Tongue (tissue), 2 donors: ENCODE measurements around the gene CLCN3. TPM values are rescaled to one million over a fixed set of nuclear protein-coding genes. Genes with fewer than 3 reads are reported as not detected.
"Not testable (repeated sequence)": the region's sequence is repeated elsewhere in the genome, so short reads cannot be mapped to it uniquely, and the experiment has no call there.

Experiments used
- DNase-seq: peaks from one replicate; pipeline ENCODE4 v3.0.0-alpha.2; 2015
- total RNA-seq: library from RNA; depleted of rRNA; stranded (reverse); fragments of >200 nt; gene quantifications from one replicate; pipeline ENCODE4 v1.2.3, GENCODE V29; 2014

Gene CLCN3
- total RNA-seq, 1 donor from 2014 or later: 61.1 TPM

DNA sequence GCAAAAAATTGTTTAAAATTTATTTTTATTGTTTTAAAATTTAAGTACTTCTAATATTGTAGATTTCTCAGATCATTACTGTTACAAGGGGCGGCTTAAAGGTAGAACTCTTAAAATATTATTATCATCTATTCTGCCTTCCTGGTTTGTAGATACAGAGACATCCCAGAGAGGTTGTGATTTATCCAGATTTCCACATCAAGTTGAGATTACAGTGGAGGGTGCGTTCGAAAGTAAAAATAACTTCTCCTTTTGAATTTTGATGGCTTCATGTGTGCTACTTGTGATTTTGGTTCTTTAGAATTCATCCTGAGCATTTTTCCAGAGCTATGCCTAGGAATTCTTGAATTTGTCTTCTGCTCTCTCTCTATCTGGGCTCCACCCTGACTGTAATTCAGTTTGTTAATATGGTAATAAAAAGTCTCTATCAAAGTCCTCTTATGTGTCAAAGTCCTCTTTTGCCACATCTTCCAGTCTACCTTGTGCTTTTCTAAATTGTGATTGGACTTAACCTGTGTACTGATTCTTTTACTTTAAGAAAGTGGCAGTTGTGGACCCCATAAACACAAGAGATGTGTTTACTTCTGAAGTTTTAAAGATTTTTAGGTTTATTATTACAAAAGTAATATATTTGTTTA, 37.2 kb downstream of the CLCN3 start:
- no peak for DNase-seq

DNA sequence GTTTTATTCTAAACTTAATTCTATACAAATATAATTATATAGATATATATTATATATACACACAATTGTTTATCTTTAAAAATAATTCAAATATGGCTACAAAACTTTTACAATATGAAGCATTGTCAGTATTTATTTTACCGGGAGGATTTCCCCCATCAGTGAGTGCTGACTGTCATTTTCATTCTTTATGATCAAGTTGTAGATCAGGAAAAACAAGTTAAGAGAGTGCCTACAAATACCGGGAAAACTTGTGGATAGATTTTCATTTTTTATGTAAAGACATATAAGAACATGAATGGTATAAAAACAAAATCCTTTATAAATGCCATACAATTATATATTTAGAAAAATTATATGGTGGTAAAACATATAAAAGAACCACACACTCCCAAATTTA, 37.8 kb downstream of the CLCN3 start:
- no peak for DNase-seq

DNA sequence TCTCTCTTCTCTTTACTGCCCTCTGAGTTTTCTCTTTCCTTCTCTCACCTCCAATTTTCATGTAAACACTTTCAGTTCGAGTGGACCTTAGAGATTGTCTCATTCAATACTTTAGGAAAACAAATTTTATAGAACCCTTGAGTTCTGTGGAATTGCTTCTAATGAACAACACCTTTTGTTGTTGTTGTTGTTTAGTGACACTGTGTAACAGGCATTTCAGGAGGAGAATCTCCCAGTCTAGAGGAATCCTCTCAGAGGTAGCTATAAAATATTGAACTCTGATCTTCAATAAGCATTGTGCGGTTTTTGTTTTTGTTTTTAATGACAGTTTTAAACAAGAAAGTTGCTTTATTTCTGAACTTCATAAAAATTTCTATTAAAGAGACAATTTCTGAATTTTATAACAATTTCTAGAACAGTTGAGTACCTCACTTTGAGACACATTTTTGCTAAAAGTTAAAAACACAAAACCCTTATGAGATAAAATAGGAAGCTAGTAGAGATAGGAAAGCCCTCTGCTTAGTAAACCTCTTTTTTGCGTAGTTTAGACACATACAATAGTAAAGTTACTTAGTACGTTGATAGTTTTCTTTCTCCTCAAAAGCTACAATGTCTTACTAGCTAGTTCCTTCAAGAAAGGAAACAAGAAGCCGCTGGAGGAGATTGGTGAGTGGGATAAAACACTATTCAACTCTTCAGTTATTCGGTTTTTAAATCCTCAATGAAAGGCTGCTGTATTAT, 38.8 kb downstream of the CLCN3 start:
- no peak for DNase-seq

- DNase-seq: peak; percentile 92
Observed at GRCh38 chr4:169659716-169660670, 39.6 kb downstream of the CLCN3 start.

GRCh38 chr4:169660929-169661328, 40.6 kb downstream of the CLCN3 start:
- DNase-seq: no peak

GRCh38 chr4:169661761-169662160, 41.4 kb downstream of the CLCN3 start:
- no peak for DNase-seq

DNA sequence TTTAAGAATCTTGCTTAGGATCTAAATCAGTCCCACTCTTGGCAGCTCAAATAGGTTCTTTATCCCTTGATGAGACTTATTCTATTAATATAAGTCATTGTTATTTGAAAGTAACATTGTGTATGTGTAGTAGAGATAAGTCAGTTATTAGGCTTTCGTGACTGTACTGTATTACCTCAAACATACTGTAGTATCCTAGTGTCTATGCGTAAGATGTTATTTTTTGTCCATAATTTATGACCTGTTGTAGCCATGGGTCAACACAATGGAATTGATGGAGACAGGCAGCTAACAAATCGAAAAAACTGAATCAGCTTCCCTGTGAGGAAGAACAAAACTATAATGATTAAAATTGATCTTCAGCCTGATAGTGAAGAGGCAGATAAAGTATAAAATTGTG, 41.8 kb downstream of the CLCN3 start:
- DNase-seq: no peak

DNA sequence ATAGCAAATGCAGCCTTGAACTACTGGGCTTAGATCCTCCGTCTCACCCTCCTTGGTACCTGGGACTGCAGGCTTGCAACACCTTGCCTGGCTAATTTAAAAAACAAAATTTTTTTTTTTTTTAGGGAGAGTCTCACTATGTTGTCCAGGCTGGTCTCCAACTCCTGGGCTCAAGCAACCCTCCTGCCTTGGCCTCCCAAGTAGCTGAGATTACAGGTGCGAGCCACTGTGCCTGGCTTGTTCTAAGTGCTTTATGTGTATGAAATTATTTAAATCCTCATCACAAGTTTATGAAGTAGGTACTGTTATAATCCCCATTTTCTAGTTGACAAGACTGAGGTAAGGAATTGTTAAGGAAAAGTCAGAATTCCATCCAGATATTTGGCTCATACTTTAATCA, 43.0 kb downstream of the CLCN3 start:
- no peak for DNase-seq

- DNase-seq: no peak
Observed at GRCh38 chr4:169663831-169664230, 43.5 kb downstream of the CLCN3 start.

- DNase-seq: no peak
Observed at GRCh38 chr4:169664615-169665014, 44.2 kb downstream of the CLCN3 start.

DNA sequence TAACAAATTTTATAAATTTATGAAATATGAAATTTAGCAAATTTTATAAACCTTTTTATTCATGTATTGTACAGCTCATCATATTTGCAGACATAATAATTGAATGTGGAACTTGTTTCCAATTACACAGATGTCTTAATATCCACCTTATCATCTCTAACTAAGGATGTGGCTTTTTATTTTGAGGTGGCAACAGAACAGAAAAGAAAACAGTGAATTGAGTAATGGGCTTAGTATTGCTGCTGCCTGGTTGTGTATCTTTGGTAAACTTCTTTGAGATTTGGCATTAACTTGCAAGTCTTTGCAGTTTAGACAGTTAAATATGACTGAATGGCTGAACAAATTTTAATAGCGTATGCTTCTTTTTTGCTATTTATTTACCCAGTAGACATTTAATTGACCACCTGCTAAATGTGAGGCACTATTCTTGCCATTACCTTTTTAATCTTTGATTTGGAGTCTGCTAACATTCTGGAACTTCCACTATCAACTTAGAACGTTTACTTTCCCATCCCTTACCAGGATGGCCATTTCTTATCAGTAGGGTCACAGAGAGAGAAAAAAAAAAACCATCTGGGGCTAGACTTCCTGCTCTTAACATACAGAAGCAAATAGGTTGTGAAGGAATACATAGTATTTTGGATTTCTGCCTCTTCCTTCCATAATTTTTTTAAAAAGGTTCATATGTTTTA, 44.8 kb downstream of the CLCN3 start:
- no peak for DNase-seq

- no peak for DNase-seq
Observed at GRCh38 chr4:169668069-169668721, 47.8 kb downstream of the CLCN3 start.

DNA sequence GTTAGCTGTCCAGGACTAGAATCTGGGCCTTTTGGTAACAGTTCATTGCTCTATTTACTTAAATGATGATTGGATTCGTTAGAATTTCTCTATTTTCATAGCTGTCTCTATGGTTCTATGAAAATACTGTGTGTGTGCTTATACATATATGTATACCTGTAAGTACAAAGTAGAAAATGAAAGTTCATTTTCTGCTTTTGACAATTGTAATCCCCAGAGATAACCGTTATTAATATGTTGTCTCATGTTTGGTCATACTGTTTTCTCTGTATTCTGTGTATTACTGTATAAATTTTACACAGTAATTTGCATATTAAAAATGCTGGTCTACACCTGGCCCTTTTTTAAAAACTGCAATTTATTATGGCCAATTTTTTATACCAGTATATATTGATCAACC, 55.4 kb downstream of the CLCN3 start:
- DNase-seq: no peak

DNA sequence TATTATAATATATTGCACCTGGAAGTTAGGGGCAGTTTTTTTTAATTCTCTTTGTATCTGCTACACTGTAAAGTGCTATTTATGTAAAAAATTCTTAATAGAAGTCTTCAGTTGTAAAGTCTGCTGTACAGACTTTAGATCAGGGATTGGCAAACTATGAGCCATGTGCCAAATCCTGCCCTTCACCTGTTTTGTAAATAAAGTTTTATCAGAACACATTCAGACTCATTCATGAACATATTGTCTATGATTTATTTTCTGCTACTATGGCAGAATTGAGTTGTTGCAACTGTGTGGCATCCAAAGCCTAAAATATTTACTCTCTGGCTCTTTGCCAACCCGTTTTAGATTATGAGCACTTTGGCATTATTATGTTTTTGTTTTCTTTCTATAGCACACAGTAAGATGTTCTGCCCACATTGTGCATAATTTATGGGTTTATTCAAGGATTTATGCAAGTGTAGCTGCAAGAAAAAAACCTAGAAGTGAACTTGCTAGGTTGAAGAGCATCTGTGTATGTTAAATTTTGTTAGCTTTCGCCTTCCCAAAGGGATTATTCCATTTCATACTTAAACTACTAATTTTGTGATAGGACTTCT, 56.9 kb downstream of the CLCN3 start:
- no peak for DNase-seq

DNA sequence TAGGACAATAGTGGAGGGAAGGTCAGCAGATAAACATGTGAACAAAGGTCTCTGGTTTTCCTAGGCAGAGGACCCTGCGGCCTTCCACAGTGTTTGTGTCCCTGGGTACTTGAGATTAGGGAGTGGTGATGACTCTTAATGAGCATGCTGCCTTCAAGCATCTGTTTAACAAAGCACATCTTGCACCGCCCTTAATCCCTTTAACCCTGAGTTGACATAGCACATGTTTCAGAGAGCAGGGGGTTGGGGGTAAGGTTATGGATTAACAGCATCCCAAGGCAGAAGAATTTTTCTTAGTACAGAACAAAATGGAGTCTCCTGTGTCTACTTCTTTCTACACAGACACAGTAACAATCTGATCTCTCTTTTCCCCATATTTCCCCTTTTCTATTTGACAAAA, 58.1 kb downstream of the CLCN3 start:
- not testable (repeated sequence) for DNase-seq

GRCh38 chr4:169678951-169679591, 58.7 kb downstream of the CLCN3 start:
- not testable (repeated sequence) for DNase-seq

GRCh38 chr4:169682372-169683047, 62.1 kb downstream of the CLCN3 start:
- DNase-seq: no peak

- no peak for DNase-seq
Observed at GRCh38 chr4:169689681-169690080, 69.3 kb downstream of the CLCN3 start.

DNA sequence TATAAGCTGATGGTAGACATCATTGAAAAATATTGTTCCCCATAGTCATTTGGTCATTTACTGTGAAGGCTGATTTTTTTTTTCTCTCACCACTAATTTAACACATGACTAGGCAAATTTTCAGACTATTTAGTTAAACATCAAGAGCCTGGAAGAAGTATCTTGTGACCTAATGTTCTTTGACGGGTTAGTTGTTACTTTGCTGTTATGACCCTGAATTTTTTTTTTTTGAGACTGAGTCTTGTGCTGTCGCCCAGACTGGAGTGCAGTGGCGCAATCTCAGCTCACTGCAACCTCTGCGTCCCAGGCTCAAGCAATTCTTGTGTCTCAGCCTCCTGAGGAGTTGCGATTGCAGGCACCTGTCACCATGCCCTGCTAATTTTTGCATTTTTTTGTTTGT, 70.4 kb downstream of the CLCN3 start:
- DNase-seq: no peak

GRCh38 chr4:169698331-169698730, 78.0 kb downstream of the CLCN3 start:
- no peak for DNase-seq
